Activated CD8-positive, alpha-beta memory T cell treated with anti-CD3 and anti-CD28 coated beads for 24 hours (primary cell): ENCODE results near the gene TBX1.
"Not testable (repeated sequence)": the region's sequence is repeated elsewhere in the genome, so short reads cannot be mapped to it uniquely, and the experiment has no call there.

Source experiments
- DNase-seq: peaks from one replicate; pipeline ENCODE4 v3.0.0-alpha.2; 2020

TBX1 gene

GRCh38 chr22:19723232-19723982, 37.2 kb upstream of the TBX1 start, which contains the start of gene GP1BB:
Gene GP1BB (plus strand): TSS chr22:19723539. CDS start chr22:19723570, 31 bp downstream.
- peak; percentile 75 for DNase-seq

GRCh38 chr22:19723983-19724827, 36.4 kb upstream of the TBX1 start:
- no peak for DNase-seq

- DNase-seq = no peak
Observed at GRCh38 chr22:19724927-19725661, 35.5 kb upstream of the TBX1 start.

GRCh38 chr22:19726064-19726788, 34.4 kb upstream of the TBX1 start:
- not testable (repeated sequence) for DNase-seq

GRCh38 chr22:19727310-19728150, 33.0 kb upstream of the TBX1 start:
- no peak for DNase-seq

- DNase-seq = no peak
Observed at GRCh38 chr22:19728271-19728670, 32.3 kb upstream of the TBX1 start.

- DNase-seq = no peak
Observed at GRCh38 chr22:19728836-19729235, 31.7 kb upstream of the TBX1 start.

- no peak for DNase-seq
Observed at GRCh38 chr22:19729507-19729906, 31.1 kb upstream of the TBX1 start.

GRCh38 chr22:19730198-19730597, 30.4 kb upstream of the TBX1 start:
- DNase-seq = no peak

GRCh38 chr22:19730655-19731360, 29.8 kb upstream of the TBX1 start:
- peak; percentile 98 for DNase-seq

- no peak for DNase-seq
Observed at GRCh38 chr22:19731361-19732135, 29.0 kb upstream of the TBX1 start.

- no peak for DNase-seq
Observed at GRCh38 chr22:19732403-19733113, 28.0 kb upstream of the TBX1 start.

- no peak for DNase-seq
Observed at GRCh38 chr22:19733755-19734154, 26.8 kb upstream of the TBX1 start.

GRCh38 chr22:19734163-19734562, 26.4 kb upstream of the TBX1 start:
- no peak for DNase-seq

- DNase-seq = no peak
Observed at GRCh38 chr22:19734837-19735382, 25.7 kb upstream of the TBX1 start.

GRCh38 chr22:19735665-19736510, 24.7 kb upstream of the TBX1 start:
- DNase-seq = no peak

GRCh38 chr22:19737846-19738663, 22.5 kb upstream of the TBX1 start:
- no peak for DNase-seq
